MM.1S (cell line): ENCODE results near the gene CDCA5.

Experiments used
- EZH2 ChIP-seq: fragments of 300-600 bp; sonication (generic); optimal IDR thresholded peaks from 2 replicates; pipeline ENCODE3; 2017; ENCODE audit warnings: low read depth, mild to moderate bottlenecking, antibody characterized with exemption, low read length, mixed read lengths
- EZH2phosphoT487 ChIP-seq: fragments of 300-600 bp; sonication (generic); IDR thresholded peaks from 2 replicates; pipeline ENCODE4 v1.6.1; 2018; ENCODE audit warnings: antibody characterized with exemption, low read length
- TF ChIP-seq, protein P1 (sequence below): fragments of 300-600 bp; sonication (generic); IDR thresholded peaks from 2 replicates; pipeline ENCODE4 v1.5.1; 2016; ENCODE audit warnings: antibody characterized with exemption, low read length, mixed read lengths

- TF ChIP-seq EZH2 (no peak), EZH2phosphoT487 (no peak)
- TF ChIP-seq, protein P1, sequence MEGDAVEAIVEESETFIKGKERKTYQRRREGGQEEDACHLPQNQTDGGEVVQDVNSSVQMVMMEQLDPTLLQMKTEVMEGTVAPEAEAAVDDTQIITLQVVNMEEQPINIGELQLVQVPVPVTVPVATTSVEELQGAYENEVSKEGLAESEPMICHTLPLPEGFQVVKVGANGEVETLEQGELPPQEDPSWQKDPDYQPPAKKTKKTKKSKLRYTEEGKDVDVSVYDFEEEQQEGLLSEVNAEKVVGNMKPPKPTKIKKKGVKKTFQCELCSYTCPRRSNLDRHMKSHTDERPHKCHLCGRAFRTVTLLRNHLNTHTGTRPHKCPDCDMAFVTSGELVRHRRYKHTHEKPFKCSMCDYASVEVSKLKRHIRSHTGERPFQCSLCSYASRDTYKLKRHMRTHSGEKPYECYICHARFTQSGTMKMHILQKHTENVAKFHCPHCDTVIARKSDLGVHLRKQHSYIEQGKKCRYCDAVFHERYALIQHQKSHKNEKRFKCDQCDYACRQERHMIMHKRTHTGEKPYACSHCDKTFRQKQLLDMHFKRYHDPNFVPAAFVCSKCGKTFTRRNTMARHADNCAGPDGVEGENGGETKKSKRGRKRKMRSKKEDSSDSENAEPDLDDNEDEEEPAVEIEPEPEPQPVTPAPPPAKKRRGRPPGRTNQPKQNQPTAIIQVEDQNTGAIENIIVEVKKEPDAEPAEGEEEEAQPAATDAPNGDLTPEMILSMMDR: no peak
These were observed 30.0 kb upstream of the CDCA5 start for GRCh38 chr11:65113839-65114238.
